ENCODE results near the gene INPP5D. TPM values are rescaled to one million over a fixed set of nuclear protein-coding genes. Genes with fewer than 3 reads are reported as not detected.

Gene INPP5D
- polyA plus RNA-seq, 1 of the 3 experiments (the other 2 are of a cell fraction) = 1.3 TPM

- Histone ChIP-seq H3K9me3 (no peaks in the 10 kb centered on the region), H3K27ac (ENCODE audit: low read depth in 2 of 2, low read length in 1 of 2) (no peak overlapping the region), H3K79me2 (ENCODE audit: insufficient read depth) (no peaks in the 10 kb centered on the region), H3K4me3 (ENCODE audit: low read depth in 2 of 2, low read length in 1 of 2) (no peak overlapping the region), H3K27me3 (ENCODE audit: insufficient read depth) (no peaks in the 10 kb centered on the region), H3K4me1 (ENCODE audit: control insufficient read depth in 1 of 2, insufficient read depth in 2 of 2, low read depth in 1 of 2, low read length in 1 of 2) (peaks cover 0 to 3% of the 10 kb centered on the region in 2 experiments; a peak in 1 of 4 replicates), H3K9me2 (no peaks in the 10 kb centered on the region), H3K4me2 (no peak overlapping the region), H3F3A (replicated peaks; ENCODE audit: insufficient read depth) (no peaks in the 10 kb centered on the region), H3K36me3 (replicated peaks in 1 of 2; ENCODE audit: control insufficient read depth in 1 of 2, insufficient read depth in 2 of 2, low read length in 1 of 2) (no peaks in the 10 kb centered on the region), H3K9ac (no peak overlapping the region), H2AFZ (ENCODE audit: low read depth) (no peak overlapping the region), H4K20me1 (ENCODE audit: insufficient read depth) (no peaks in the 10 kb centered on the region)
- WGBS (ENCODE audit: low lambda C conversion rate) = 56% methylated on average over 5 of the region's 10 CpGs
- ChIA-PET CTCF (no interaction called here), POLR2A (no interaction called here)
- no peak for TF ChIP-seq FOXM1 (IDR thresholded peaks at IDR 0.05; ENCODE audit: low read depth)
- TF ChIP-seq GATA2 (CRISPR knock-in tag; IDR thresholded peaks at IDR 0.05) = no peak
- TF ChIP-seq CHD2 (IDR thresholded peaks at IDR 0.05; ENCODE audit: low read length, partially characterized antibody) = no peak
- TF ChIP-seq EP300 (IDR thresholded peaks at IDR 0.05; ENCODE audit: borderline replicate concordance in 1 of 2, low read depth in 1 of 2, low read length in 1 of 2) = no peak
- TF ChIP-seq RFX5 (IDR thresholded peaks at IDR 0.05; ENCODE audit: low read length) = no peak
- no peak for TF ChIP-seq NFIC (IDR thresholded peaks at IDR 0.05; ENCODE audit: borderline replicate concordance)
- TF ChIP-seq PBX3 (IDR thresholded peaks at IDR 0.05) = no peak
- TF ChIP-seq, protein P1, sequence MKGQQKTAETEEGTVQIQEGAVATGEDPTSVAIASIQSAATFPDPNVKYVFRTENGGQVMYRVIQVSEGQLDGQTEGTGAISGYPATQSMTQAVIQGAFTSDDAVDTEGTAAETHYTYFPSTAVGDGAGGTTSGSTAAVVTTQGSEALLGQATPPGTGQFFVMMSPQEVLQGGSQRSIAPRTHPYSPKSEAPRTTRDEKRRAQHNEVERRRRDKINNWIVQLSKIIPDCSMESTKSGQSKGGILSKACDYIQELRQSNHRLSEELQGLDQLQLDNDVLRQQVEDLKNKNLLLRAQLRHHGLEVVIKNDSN (IDR thresholded peaks at IDR 0.05; ENCODE audit: borderline replicate concordance, low read depth) = no peak
- TF ChIP-seq JUND (IDR thresholded peaks at IDR 0.05) = no peak
- no peak for TF ChIP-seq MEF2A (IDR thresholded peaks at IDR 0.05; ENCODE audit: borderline replicate concordance, low read depth)
- TF ChIP-seq SIN3A (IDR thresholded peaks at IDR 0.05; ENCODE audit: borderline replicate concordance, low read depth, low read length) = no peak
- TF ChIP-seq YY1 (IDR thresholded peaks at IDR 0.05; ENCODE audit: low read depth) = no peak
- TF ChIP-seq NRF1 (IDR thresholded peaks at IDR 0.05; ENCODE audit: low read depth, low read length) = no peak
- TF ChIP-seq POLR2AphosphoS5 (IDR thresholded peaks at IDR 0.05; ENCODE audit: low read depth, low read length) = no peak
- TF ChIP-seq SMC3 (IDR thresholded peaks at IDR 0.05; ENCODE audit: low read depth, low read length) = no peak
- no peak for DNase-seq
These were observed 88.2 kb downstream of the INPP5D start for GRCh38 chr2:233148354-233148753.

- DNase-seq = no peak
- TF ChIP-seq FOSL2 (IDR thresholded peaks at IDR 0.05; ENCODE audit: borderline replicate concordance, low read depth) (no peak), SMC3 (IDR thresholded peaks at IDR 0.05; ENCODE audit: low read depth, low read length) (no peak), POLR2AphosphoS5 (IDR thresholded peaks at IDR 0.05; ENCODE audit: low read depth, low read length) (no peak), TCF12 (IDR thresholded peaks at IDR 0.05) (no peak), MXI1 (IDR thresholded peaks at IDR 0.05; ENCODE audit: low read depth, low read length) (no peak), JUND (IDR thresholded peaks at IDR 0.05) (no peak), YY1 (IDR thresholded peaks at IDR 0.05; ENCODE audit: low read depth) (no peak), EP300 (IDR thresholded peaks at IDR 0.05; ENCODE audit: borderline replicate concordance in 1 of 2, low read depth in 1 of 2, low read length in 1 of 2) (no peak), RFX5 (IDR thresholded peaks at IDR 0.05; ENCODE audit: low read length) (no peak), RCOR1 (IDR thresholded peaks at IDR 0.05; ENCODE audit: low read length) (no peak), GATA2 (CRISPR knock-in tag; IDR thresholded peaks at IDR 0.05) (no peak)
- TF ChIP-seq, protein P1 (IDR thresholded peaks at IDR 0.05; ENCODE audit: borderline replicate concordance, low read depth) = no peak
- no peaks in the 10 kb centered on the region for H3K36me3 ChIP-seq (replicated peaks in 1 of 2; ENCODE audit: control insufficient read depth in 1 of 2, insufficient read depth in 2 of 2, low read length in 1 of 2)
- peaks cover 0 to 3% of the 10 kb centered on the region in 2 experiments; a peak in 1 of 4 replicates for H3K4me1 ChIP-seq (ENCODE audit: control insufficient read depth in 1 of 2, insufficient read depth in 2 of 2, low read depth in 1 of 2, low read length in 1 of 2)
- H3F3A ChIP-seq (replicated peaks; ENCODE audit: insufficient read depth) = no peaks in the 10 kb centered on the region
- 61% methylated on average over 5 of the region's 5 CpGs for WGBS (ENCODE audit: low lambda C conversion rate)
- no peaks in the 10 kb centered on the region for H3K27me3 ChIP-seq (ENCODE audit: insufficient read depth)
- no peaks in the 10 kb centered on the region for H4K20me1 ChIP-seq (ENCODE audit: insufficient read depth)
- H3K9me2 ChIP-seq = no peaks in the 10 kb centered on the region
- ChIA-PET POLR2A (no interaction called here), CTCF (interaction anchor here (1.0 kb wide), 1 partner anchor 99 kb away, joined by 3 read pairs; no protein-coding TSS in a partner anchor)
- H2AFZ ChIP-seq (ENCODE audit: low read depth) = no peak overlapping the region
- no peaks in the 10 kb centered on the region for H3K9me3 ChIP-seq
- no peak overlapping the region for H3K9ac ChIP-seq
- H3K4me3 ChIP-seq (ENCODE audit: low read depth in 2 of 2, low read length in 1 of 2) = no peak overlapping the region
- H3K79me2 ChIP-seq (ENCODE audit: insufficient read depth) = no peaks in the 10 kb centered on the region
- H3K27ac ChIP-seq (ENCODE audit: low read depth in 2 of 2, low read length in 1 of 2) = no peak overlapping the region
- no peak overlapping the region for H3K4me2 ChIP-seq
These were observed 92.4 kb downstream of the INPP5D start for GRCh38 chr2:233152541-233152940.
